ENCODE measurements around the gene SUPT3H.

Gene SUPT3H

GRCh38 chr6:45104429-45104828 lies 273.3 kb downstream of the SUPT3H start:
- Histone ChIP-seq H3K27ac (no peak overlapping the region), H3K9me3 (no peaks in the 10 kb centered on the region), H3K4me1 (no peaks in the 10 kb centered on the region), H3K36me3 (no peaks in the 10 kb centered on the region), H3K4me3 (no peak overlapping the region), H3K27me3 (no peaks in the 10 kb centered on the region)
- TF ChIP-seq CTCF (IDR thresholded peaks at IDR 0.05) = no peak
- no peak for DNase-seq
- intact Hi-C loops (cut with DNase I; ENCODE audit: low total_unique reads) = no loop called here

GRCh38 chr6:45098256-45098655 lies 279.5 kb downstream of the SUPT3H start:
- no peaks in the 10 kb centered on the region for H3K36me3 ChIP-seq
- intact Hi-C loops (cut with DNase I; ENCODE audit: low total_unique reads) = no loop called here
- H3K4me3 ChIP-seq = no peak overlapping the region
- H3K4me1 ChIP-seq = no peaks in the 10 kb centered on the region
- H3K27ac ChIP-seq = no peak overlapping the region
- no peaks in the 10 kb centered on the region for H3K27me3 ChIP-seq
- H3K9me3 ChIP-seq = no peaks in the 10 kb centered on the region
- DNase-seq = no peak
- TF ChIP-seq CTCF (IDR thresholded peaks at IDR 0.05) = no peak

GRCh38 chr6:45094831-45095230 lies 282.9 kb downstream of the SUPT3H start:
- Histone ChIP-seq H3K36me3 (no peaks in the 10 kb centered on the region), H3K9me3 (no peaks in the 10 kb centered on the region), H3K4me1 (no peaks in the 10 kb centered on the region), H3K27me3 (no peaks in the 10 kb centered on the region), H3K27ac (no peak overlapping the region), H3K4me3 (no peak overlapping the region)
- TF ChIP-seq CTCF (IDR thresholded peaks at IDR 0.05) = no peak
- DNase-seq = no peak
- intact Hi-C loops (cut with DNase I; ENCODE audit: low total_unique reads) = no loop called here

GRCh38 chr6:45092135-45092534 lies 285.6 kb downstream of the SUPT3H start:
- Histone ChIP-seq H3K27me3 (no peaks in the 10 kb centered on the region), H3K4me3 (no peak overlapping the region), H3K36me3 (no peaks in the 10 kb centered on the region), H3K9me3 (no peaks in the 10 kb centered on the region), H3K4me1 (no peaks in the 10 kb centered on the region), H3K27ac (no peak overlapping the region)
- intact Hi-C loops (cut with DNase I; ENCODE audit: low total_unique reads) = no loop called here
- no peak for DNase-seq
- no peak for TF ChIP-seq CTCF (IDR thresholded peaks at IDR 0.05)

GRCh38 chr6:45086360-45087084 lies 291.2 kb downstream of the SUPT3H start:
- no peak for TF ChIP-seq CTCF (IDR thresholded peaks at IDR 0.05)
- Histone ChIP-seq H3K36me3 (no peaks in the 10 kb centered on the region), H3K9me3 (no peaks in the 10 kb centered on the region), H3K4me1 (no peaks in the 10 kb centered on the region), H3K27me3 (no peaks in the 10 kb centered on the region), H3K27ac (no peak overlapping the region), H3K4me3 (no peak overlapping the region)
- intact Hi-C loops (cut with DNase I; ENCODE audit: low total_unique reads) = no loop called here
- DNase-seq = no peak

- Histone ChIP-seq H3K4me3 (no peak overlapping the region), H3K9me3 (peaks cover 0 to 5% (median 0%) of the 10 kb centered on the region in 3 donors), H3K27me3 (no peaks in the 10 kb centered on the region), H3K4me1 (no peaks in the 10 kb centered on the region), H3K27ac (no peak overlapping the region), H3K36me3 (no peaks in the 10 kb centered on the region)
- no peak for DNase-seq
- TF ChIP-seq CTCF (IDR thresholded peaks at IDR 0.05) = no peak
- intact Hi-C loops (cut with DNase I; ENCODE audit: low total_unique reads) = no loop called here
These were observed 293.5 kb downstream of the SUPT3H start for GRCh38 chr6:45084257-45084656.

All from tibial artery (tissue), 4 donors.